Measurements from ENCODE around the gene SMIM41.

The SMIM41 gene

GRCh38 chr12:52063082-52063924, 16.2 kb upstream of the SMIM41 start:
- DNase-seq (ENCODE audit: low read depth in 1 of 2, low spot score in 1 of 2): no peak

GRCh38 chr12:52063981-52064649, 15.4 kb upstream of the SMIM41 start:
- DNase-seq (ENCODE audit: low read depth in 1 of 2, low spot score in 1 of 2): no peak

- no peak for DNase-seq (ENCODE audit: low read depth in 1 of 2, low spot score in 1 of 2)
These were observed 13.0 kb upstream of the SMIM41 start for GRCh38 chr12:52066346-52067080.

- DNase-seq (ENCODE audit: low read depth in 1 of 2, low spot score in 1 of 2): no peak
These were observed 12.5 kb upstream of the SMIM41 start for GRCh38 chr12:52067081-52067374.

GRCh38 chr12:52069327-52070184, 9.9 kb upstream of the SMIM41 start, which contains the start of gene ATG101:
Gene ATG101, plus strand, starts transcription at chr12:52069978. Its CDS starts 3,673 bp downstream, at chr12:52073651.
- peak; percentile 59 to 78 for DNase-seq (ENCODE audit: low read depth in 1 of 2, low spot score in 1 of 2)

- no peak for DNase-seq (ENCODE audit: low read depth in 1 of 2, low spot score in 1 of 2)
These were observed 9.1 kb upstream of the SMIM41 start for GRCh38 chr12:52070185-52070925.

- no peak for DNase-seq (ENCODE audit: low read depth in 1 of 2, low spot score in 1 of 2)
These were observed 5.7 kb upstream of the SMIM41 start for GRCh38 chr12:52073531-52074381.

- no peak for DNase-seq (ENCODE audit: low read depth in 1 of 2, low spot score in 1 of 2)
These were observed 4.4 kb upstream of the SMIM41 start for GRCh38 chr12:52074971-52075724.

- no peak for DNase-seq (ENCODE audit: low read depth in 1 of 2, low spot score in 1 of 2)
These were observed 2.7 kb upstream of the SMIM41 start for GRCh38 chr12:52076811-52077210.

- no peak for DNase-seq (ENCODE audit: low read depth in 1 of 2, low spot score in 1 of 2)
These were observed 1.2 kb upstream of the SMIM41 start for GRCh38 chr12:52078276-52078675.

GRCh38 chr12:52080403-52081251, 1.1 kb downstream of the SMIM41 start:
- no peak for DNase-seq (ENCODE audit: low read depth in 1 of 2, low spot score in 1 of 2)

GRCh38 chr12:52081263-52081733, 1.8 kb downstream of the SMIM41 start:
- DNase-seq (ENCODE audit: low read depth in 1 of 2, low spot score in 1 of 2): no peak

GRCh38 chr12:52082026-52082668, 2.6 kb downstream of the SMIM41 start:
- no peak for DNase-seq (ENCODE audit: low read depth in 1 of 2, low spot score in 1 of 2)

- no peak for DNase-seq (ENCODE audit: low read depth in 1 of 2, low spot score in 1 of 2)
These were observed 3.1 kb downstream of the SMIM41 start for GRCh38 chr12:52082669-52082987.

GRCh38 chr12:52082988-52083637, 3.6 kb downstream of the SMIM41 start:
- DNase-seq (ENCODE audit: low read depth in 1 of 2, low spot score in 1 of 2): peak; percentile 41 to 51

GRCh38 chr12:52083638-52083996, 4.1 kb downstream of the SMIM41 start:
- no peak for DNase-seq (ENCODE audit: low read depth in 1 of 2, low spot score in 1 of 2)

Measured in activated T-helper 1 cell treated with anti-CD3 and anti-CD28 coated beads, Interleukin-2, amount 50 U/mL, for 16 hours (primary cell).